ENCODE data around the gene CEP41. TPM values are rescaled to one million over a fixed set of nuclear protein-coding genes. Genes with fewer than 3 reads are reported as not detected.

Gene CEP41
- total RNA-seq, 2 experiments from 2014 or later, result 27.1 to 28.7 TPM

GRCh38 chr7:130387628-130388403 is 53.0 kb downstream of the CEP41 start:
- Mint-ChIP-seq H3K9me3 (peaks cover 4% of the 10 kb centered on the region), H3K27ac (no peak overlapping the region), H3K27me3 (peaks cover 2% of the 10 kb centered on the region), H3K36me3 (peaks cover 3% of the 10 kb centered on the region), H3K4me3 (no peak overlapping the region), H3K4me1 (peaks cover 8% of the 10 kb centered on the region)
- no peak for DNase-seq
- POLR2A ChIA-PET, result no interaction called here
- ATAC-seq (ENCODE audit: low read depth), result no peak

DNA sequence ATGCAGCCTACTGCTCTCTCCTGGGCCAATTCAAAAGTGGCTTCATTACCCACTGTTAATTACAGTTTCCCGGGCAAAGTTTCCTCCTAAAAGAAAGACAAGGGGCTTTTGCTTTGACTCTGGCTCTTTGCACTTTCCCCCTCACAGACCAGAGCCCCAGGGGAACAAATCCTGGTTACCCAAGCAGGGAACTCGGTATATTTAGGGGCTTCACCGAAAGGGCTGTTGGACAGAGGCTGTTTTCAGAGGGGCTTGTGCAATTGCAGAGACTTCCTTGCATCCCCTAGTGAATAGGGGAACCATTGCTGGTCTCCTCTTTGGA is 53.5 kb downstream of the CEP41 start:
- ATAC-seq (ENCODE audit: low read depth), result no peak
- POLR2A ChIA-PET, result no interaction called here
- peaks cover 4% of the 10 kb centered on the region for H3K4me1 Mint-ChIP-seq
- H3K27ac Mint-ChIP-seq, result no peak overlapping the region
- H3K4me3 Mint-ChIP-seq, result no peak overlapping the region
- DNase-seq, result no peak
- H3K36me3 Mint-ChIP-seq, result peaks cover 3% of the 10 kb centered on the region
- H3K9me3 Mint-ChIP-seq, result peaks cover 4% of the 10 kb centered on the region
- H3K27me3 Mint-ChIP-seq, result no peaks in the 10 kb centered on the region

DNA sequence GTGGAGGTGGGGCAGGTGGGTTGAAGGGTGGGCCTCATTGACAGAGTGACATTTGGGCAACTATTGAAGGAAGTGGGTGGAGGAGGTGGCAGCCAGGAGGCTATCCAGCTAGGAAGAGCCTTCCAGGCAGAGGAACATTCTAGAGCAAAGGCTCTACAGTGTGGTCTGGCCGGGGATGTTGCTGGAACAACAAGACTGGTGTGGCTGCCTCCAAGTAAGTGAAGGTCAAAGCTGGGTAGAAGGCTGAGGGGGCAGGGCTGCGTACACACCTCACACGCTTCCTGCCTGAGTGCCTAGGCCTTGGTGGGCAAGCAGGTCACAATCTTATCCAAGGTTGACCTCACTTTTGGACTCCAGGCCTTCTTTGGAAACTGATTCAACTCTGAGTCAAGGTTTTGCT is 53.9 kb downstream of the CEP41 start:
- POLR2A ChIA-PET, result no interaction called here
- DNase-seq, result no peak
- H3K4me1 Mint-ChIP-seq, result peaks cover 4% of the 10 kb centered on the region
- H3K36me3 Mint-ChIP-seq, result peaks cover 2% of the 10 kb centered on the region
- H3K4me3 Mint-ChIP-seq, result no peak overlapping the region
- peaks cover 4% of the 10 kb centered on the region for H3K9me3 Mint-ChIP-seq
- no peak overlapping the region for H3K27ac Mint-ChIP-seq
- no peaks in the 10 kb centered on the region for H3K27me3 Mint-ChIP-seq
- no peak for ATAC-seq (ENCODE audit: low read depth)

DNA sequence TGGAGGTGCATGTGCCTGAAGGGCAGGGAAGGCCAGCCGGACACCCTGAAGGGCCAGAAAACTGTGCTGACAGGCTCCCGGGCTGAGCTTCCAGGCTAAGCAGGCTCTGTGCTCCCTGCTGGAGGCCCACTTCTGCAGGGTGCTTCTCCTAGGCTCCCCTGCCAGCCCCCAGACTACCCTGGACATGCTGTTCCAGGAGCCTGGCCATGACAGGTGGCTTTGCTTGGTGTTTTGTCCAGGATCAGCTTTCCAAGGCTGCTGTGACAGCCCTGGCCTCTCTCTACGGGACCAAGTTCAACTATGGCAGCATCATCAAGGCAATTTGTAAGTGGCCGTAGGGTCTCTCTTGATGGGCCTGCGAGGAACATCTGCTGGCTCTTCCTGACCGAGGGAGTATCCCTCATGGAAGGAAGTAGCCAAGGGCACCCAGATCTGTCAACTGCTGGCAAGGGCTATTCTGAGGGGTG is 55.2 kb downstream of the CEP41 start:
- H3K27ac Mint-ChIP-seq, result no peak overlapping the region
- POLR2A ChIA-PET, result interaction anchor here (0.6 kb wide), 1 partner anchor 12 kb away, joined by 7 read pairs; no protein-coding TSS in a partner anchor
- peaks cover 4% of the 10 kb centered on the region for H3K9me3 Mint-ChIP-seq
- no peak overlapping the region for H3K4me3 Mint-ChIP-seq
- no peak for ATAC-seq (ENCODE audit: low read depth)
- H3K36me3 Mint-ChIP-seq, result peaks cover 2% of the 10 kb centered on the region
- H3K27me3 Mint-ChIP-seq, result no peaks in the 10 kb centered on the region
- no peak for DNase-seq
- peaks cover 4% of the 10 kb centered on the region for H3K4me1 Mint-ChIP-seq

GRCh38 chr7:130384841-130385599 is 55.8 kb downstream of the CEP41 start:
- no peak overlapping the region for H3K4me3 Mint-ChIP-seq
- peaks cover 4% of the 10 kb centered on the region for H3K9me3 Mint-ChIP-seq
- no peak overlapping the region for H3K27ac Mint-ChIP-seq
- DNase-seq (no peak), ATAC-seq (ENCODE audit: low read depth) (no peak)
- H3K4me1 Mint-ChIP-seq, result peaks cover 4% of the 10 kb centered on the region
- POLR2A ChIA-PET, result interaction anchor here (0.6 kb wide), 1 partner anchor 13 kb away, joined by 7 read pairs; no protein-coding TSS in a partner anchor
- H3K27me3 Mint-ChIP-seq, result no peaks in the 10 kb centered on the region
- H3K36me3 Mint-ChIP-seq, result peaks cover 2% of the 10 kb centered on the region

DNA sequence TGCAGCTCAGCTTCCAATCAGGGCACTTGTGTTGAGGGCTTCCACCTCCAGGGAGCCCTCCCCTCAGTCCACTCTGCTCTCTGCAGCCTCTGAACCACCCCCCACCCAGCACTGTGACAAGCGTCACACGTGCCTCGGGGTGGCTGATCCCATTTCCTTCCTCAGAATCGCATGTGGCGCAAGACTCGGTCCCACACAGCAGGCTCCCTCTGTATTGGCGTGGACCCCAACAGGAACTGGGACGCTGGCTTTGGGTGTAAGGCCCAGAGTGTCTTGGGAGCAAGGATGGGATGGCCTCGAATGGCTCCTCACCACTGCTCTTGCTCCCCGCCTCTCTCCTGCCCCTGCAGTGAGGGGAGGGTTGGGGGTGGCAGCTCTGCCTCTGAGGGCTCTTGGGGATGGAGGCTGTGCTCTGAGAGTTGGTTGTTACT is 56.4 kb downstream of the CEP41 start:
- peaks cover 4% of the 10 kb centered on the region for H3K4me1 Mint-ChIP-seq
- H3K9me3 Mint-ChIP-seq, result peaks cover 4% of the 10 kb centered on the region
- no peaks in the 10 kb centered on the region for H3K27me3 Mint-ChIP-seq
- no peak overlapping the region for H3K27ac Mint-ChIP-seq
- no peak for ATAC-seq (ENCODE audit: low read depth)
- peaks cover 2% of the 10 kb centered on the region for H3K36me3 Mint-ChIP-seq
- DNase-seq, result no peak
- H3K4me3 Mint-ChIP-seq, result no peak overlapping the region
- POLR2A ChIA-PET, result no interaction called here

DNA sequence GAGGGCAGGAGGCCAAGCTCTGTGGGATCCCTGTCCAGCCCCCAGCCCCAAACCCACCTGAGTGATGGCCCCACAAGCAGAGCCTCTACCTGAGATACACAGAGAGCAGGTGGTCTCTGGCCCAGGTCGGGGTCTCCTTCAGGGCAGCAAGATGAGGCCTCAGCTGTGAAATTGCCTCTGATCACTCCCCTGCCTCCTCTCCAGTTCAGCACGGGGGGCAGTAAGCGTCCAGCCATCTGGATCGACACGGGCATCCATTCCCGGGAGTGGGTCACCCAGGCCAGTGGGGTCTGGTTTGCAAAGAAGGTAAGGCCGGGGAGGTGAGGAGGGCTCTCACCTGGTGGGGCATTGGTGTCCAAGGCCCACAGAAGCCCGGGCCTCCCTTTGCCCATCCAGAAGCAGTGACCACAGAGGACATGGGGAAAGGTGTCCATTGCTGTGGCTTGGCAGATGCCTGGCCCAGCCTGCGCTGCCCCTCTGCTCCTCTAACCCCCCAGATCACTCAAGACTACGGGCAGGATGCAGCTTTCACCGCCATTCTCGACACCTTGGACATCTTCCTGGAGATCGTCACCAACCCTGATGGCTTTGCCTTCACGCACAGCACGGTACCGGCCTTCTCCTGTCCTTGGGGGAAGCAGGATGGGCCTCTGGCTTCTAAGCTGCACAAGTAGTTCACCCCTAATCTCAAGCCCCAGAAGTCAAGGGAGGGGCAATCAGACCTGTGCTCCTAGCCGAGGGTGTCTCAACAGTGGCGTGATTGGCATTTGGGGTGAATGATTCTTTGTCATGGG is 57.4 kb downstream of the CEP41 start:
- POLR2A ChIA-PET, result no interaction called here

GRCh38 chr7:130381468-130382312 is 59.1 kb downstream of the CEP41 start:
- Mint-ChIP-seq H3K36me3 (peaks cover under 1% of the 10 kb centered on the region), H3K27me3 (no peaks in the 10 kb centered on the region), H3K9me3 (peaks cover under 1% of the 10 kb centered on the region), H3K4me3 (no peak overlapping the region), H3K27ac (no peak overlapping the region), H3K4me1 (peaks cover under 1% of the 10 kb centered on the region)
- no peak for ATAC-seq (ENCODE audit: low read depth)
- DNase-seq, result no peak
- POLR2A ChIA-PET, result no interaction called here

More for the DNA sequence above, 57.4 kb downstream of the CEP41 start:
- no peak overlapping the region for H3K27ac Mint-ChIP-seq
- no peak overlapping the region for H3K4me3 Mint-ChIP-seq
- peaks cover 4% of the 10 kb centered on the region for H3K9me3 Mint-ChIP-seq
- H3K4me1 Mint-ChIP-seq, result peaks cover 4% of the 10 kb centered on the region
- no peaks in the 10 kb centered on the region for H3K27me3 Mint-ChIP-seq
- no peak for DNase-seq
- ATAC-seq (ENCODE audit: low read depth), result no peak
- no peaks in the 10 kb centered on the region for H3K36me3 Mint-ChIP-seq

DNA sequence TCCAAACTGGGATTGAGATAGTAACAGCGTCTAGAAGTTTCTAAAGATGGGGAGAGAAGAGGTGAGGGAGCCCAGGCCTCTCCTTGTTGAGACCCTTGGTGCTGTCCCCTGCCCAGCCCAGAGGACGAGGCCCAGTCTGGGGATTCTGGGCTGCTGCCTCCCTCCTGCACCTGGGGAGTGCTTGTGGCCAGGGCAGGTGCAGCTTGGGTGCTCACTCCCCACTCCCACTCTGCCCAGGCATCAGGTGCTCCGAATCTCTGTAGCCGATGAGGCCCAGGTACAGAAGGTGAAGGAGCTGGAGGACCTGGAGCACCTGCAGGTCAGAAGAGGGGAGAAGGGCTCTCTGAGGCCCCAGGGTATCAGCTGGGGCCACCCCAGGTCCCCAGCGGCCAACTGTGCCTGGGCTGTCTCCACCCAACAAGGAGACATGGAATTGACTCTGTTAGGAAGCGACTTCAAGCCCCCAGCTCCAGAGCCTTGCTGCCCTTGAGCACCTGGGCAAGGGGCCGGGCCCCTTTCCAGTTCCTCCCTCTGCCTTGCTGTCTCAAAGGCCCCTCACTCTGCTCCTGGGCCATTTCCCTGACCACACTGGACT is 59.9 kb downstream of the CEP41 start:
- POLR2A ChIA-PET, result no interaction called here
- Mint-ChIP-seq H3K27ac (no peak overlapping the region), H3K27me3 (no peaks in the 10 kb centered on the region), H3K36me3 (peaks cover 4% of the 10 kb centered on the region), H3K9me3 (peaks cover 6% of the 10 kb centered on the region), H3K4me3 (no peak overlapping the region), H3K4me1 (no peaks in the 10 kb centered on the region)
- ATAC-seq (ENCODE audit: low read depth) (no peak), DNase-seq (no peak)

GRCh38 chr7:130379921-130380860 is 60.6 kb downstream of the CEP41 start, which contains the start of gene CPA1:
TSS of gene CPA1 (plus strand) at chr7:130380494. CDS start at chr7:130380521, 27 bp downstream.
- H3K9me3 Mint-ChIP-seq, result peaks cover 6% of the 10 kb centered on the region
- POLR2A ChIA-PET, result no interaction called here
- no peaks in the 10 kb centered on the region for H3K4me1 Mint-ChIP-seq
- no peak for DNase-seq
- H3K4me3 Mint-ChIP-seq, result no peak within 1 kb of the TSS
- no peaks in the 10 kb centered on the region for H3K27me3 Mint-ChIP-seq
- ATAC-seq (ENCODE audit: low read depth), result no peak
- no peak within 1 kb of the TSS for H3K27ac Mint-ChIP-seq
- H3K36me3 Mint-ChIP-seq, result peaks cover 4% of the 10 kb centered on the region

GRCh38 chr7:130379532-130379920 is 61.3 kb downstream of the CEP41 start:
- peaks cover 6% of the 10 kb centered on the region for H3K9me3 Mint-ChIP-seq
- no peaks in the 10 kb centered on the region for H3K4me1 Mint-ChIP-seq
- no peak for DNase-seq
- ATAC-seq (ENCODE audit: low read depth), result no peak
- no peak overlapping the region for H3K4me3 Mint-ChIP-seq
- POLR2A ChIA-PET, result no interaction called here
- H3K27ac Mint-ChIP-seq, result no peak overlapping the region
- H3K27me3 Mint-ChIP-seq, result no peaks in the 10 kb centered on the region
- H3K36me3 Mint-ChIP-seq, result peaks cover 4% of the 10 kb centered on the region

GRCh38 chr7:130379019-130379418 is 61.8 kb downstream of the CEP41 start:
- ATAC-seq (ENCODE audit: low read depth) (no peak), DNase-seq (no peak)
- POLR2A ChIA-PET, result no interaction called here
- Mint-ChIP-seq H3K27me3 (no peaks in the 10 kb centered on the region), H3K4me1 (no peaks in the 10 kb centered on the region), H3K9me3 (peaks cover 6% of the 10 kb centered on the region), H3K27ac (no peak overlapping the region), H3K36me3 (peaks cover 4% of the 10 kb centered on the region), H3K4me3 (no peak overlapping the region)

Data from activated naive CD8-positive, alpha-beta T cell treated with anti-CD3 and anti-CD28 coated beads, Interleukin-2, amount 10 ng/mL, durations not matched to agents 7 days and 5 days (primary cell).